Thyroid gland (tissue), 4 donors: ENCODE data around the gene SMIM29. TPM values are rescaled to one million over a fixed set of nuclear protein-coding genes. Genes with fewer than 3 reads are reported as not detected.
"Not testable (repeated sequence)": the region's sequence is repeated elsewhere in the genome, so short reads cannot be mapped to it uniquely, and the experiment has no call there.

Source experiments
- DNase-seq, 2 donors: peaks; one replicate each; pipeline ENCODE4 v3.0.0-alpha.2; 2019
- H3K27ac ChIP-seq, 3 donors: fragments of 200-600 bp; sonication (generic); 1 replicate in 2 of 3; 2 replicates in 1 of 3; pipeline ENCODE4 v1.5.1; 2016 to 2019; ENCODE audit warnings: mild to moderate bottlenecking in 1 of 3, moderate library complexity in 1 of 3
- H3K27me3 ChIP-seq: fragments of 200-600 bp; sonication (generic); one replicate; pipeline ENCODE4 v1.5.1; 2019
- H3K36me3 ChIP-seq, 2 donors: fragments of 200-600 bp; sonication (generic); one replicate each; pipeline ENCODE4 v1.5.1; 2016 to 2019
- H3K4me1 ChIP-seq, 2 donors: fragments of 200-600 bp; sonication (generic); one replicate each; pipeline ENCODE4 v1.5.1; 2017 to 2019
- H3K4me3 ChIP-seq, 3 donors: fragments of 200-600 bp; sonication (generic); replicated peaks in 1 of 3; 1 replicate in 2 of 3; 2 replicates in 1 of 3; pipeline ENCODE4 v1.5.1; 2016; ENCODE audit warnings: mild to moderate bottlenecking in 1 of 3
- H3K9me3 ChIP-seq: fragments of 200-600 bp; sonication (generic); one replicate; pipeline ENCODE4 v1.5.1; 2017
- CTCF ChIP-seq, 6 experiments: fragments of 200-600 bp in 3 of 6; fragments of 450-650 bp in 3 of 6; sonication (generic) in 3 of 6; IDR thresholded peaks; one replicate each; pipeline ENCODE4 v1.5.1; 2016 to 2019; ENCODE audit warnings: antibody characterized with exemption in 6 of 6, mild to moderate bottlenecking in 2 of 6, inconsistent platforms in 1 of 6, moderate library complexity in 1 of 6
- POLR2A ChIP-seq, 2 donors: fragments of 450-650 bp; IDR thresholded peaks; one replicate each; pipeline ENCODE4 v1.6.1; 2017; ENCODE audit warnings: antibody characterized with exemption in 2 of 2, mild to moderate bottlenecking in 2 of 2, moderate library complexity in 1 of 2
- WGBS, 2 donors: methylation state at CpG; one replicate each; pipeline ENCODE4 v1.1.5; 2017; 5-methylcytosine and 5-hydroxymethylcytosine counted together
- intact Hi-C: fragments of 100-400 bp; cut with DNase I; formaldehyde crosslinking; loops from one replicate; pipeline ENCODE4 v1.15.1; 2023
- total RNA-seq, 4 donors: library from RNA; depleted of rRNA; stranded (reverse); fragments of >200 nt; gene quantifications; one replicate each; pipeline ENCODE4 v1.2.3, GENCODE V29; 2016

The SMIM29 gene
- total RNA-seq, 4 donors from 2014 or later: 23.4 to 46.2 (median 31.1) TPM

GRCh38 chr6:34248198-34248726, 544 bp downstream of the SMIM29 start:
- Histone ChIP-seq H3K36me3 (no peaks in the 10 kb centered on the region), H3K27ac (peak overlapping the region; percentile 83 to 94 (median 92)), H3K27me3 (no peaks in the 10 kb centered on the region), H3K9me3 (no peaks in the 10 kb centered on the region), H3K4me1 (peaks cover 5 to 24% of the 10 kb centered on the region in 2 donors), H3K4me3 (peak overlapping the region; percentile 23 to 83 (median 66))
- peak; percentile 78 to 84 for DNase-seq
- WGBS, 2 donors: 10 to 19% methylated on average over 15 of the region's 17 CpGs
- no peak for TF ChIP-seq POLR2A (IDR thresholded peaks at IDR 0.05)
- TF ChIP-seq CTCF (IDR thresholded peaks at IDR 0.05): no peak
- intact Hi-C loops: loop anchor here (2.0 to 5.0 kb wide), 3 partner anchors 51 to 169 kb away; partner anchors contain the start of gene NUDT3

GRCh38 chr6:34247481-34248197, 1.2 kb downstream of the SMIM29 start:
- no peak for DNase-seq
- peak overlapping the region in 1 of 3 donors; percentile 83 for H3K4me3 ChIP-seq
- intact Hi-C loops: loop anchor here (2.0 to 5.0 kb wide), 3 partner anchors 50 to 170 kb away; partner anchors contain the start of gene NUDT3
- 79 to 93% methylated on average over 3 to 6 of the region's 6 CpGs for WGBS, 2 donors
- peaks cover 5 to 24% of the 10 kb centered on the region in 2 donors for H3K4me1 ChIP-seq
- H3K27me3 ChIP-seq: no peaks in the 10 kb centered on the region
- TF ChIP-seq POLR2A (IDR thresholded peaks at IDR 0.05): no peak
- TF ChIP-seq CTCF (IDR thresholded peaks at IDR 0.05): no peak
- H3K9me3 ChIP-seq: no peaks in the 10 kb centered on the region
- H3K27ac ChIP-seq: peak overlapping the region in 2 of 3 donors; percentile 92 to 94
- no peaks in the 10 kb centered on the region for H3K36me3 ChIP-seq

- Histone ChIP-seq H3K4me1 (peaks cover 5 to 24% of the 10 kb centered on the region in 2 donors), H3K27ac (no peak overlapping the region), H3K36me3 (no peaks in the 10 kb centered on the region), H3K27me3 (no peaks in the 10 kb centered on the region), H3K4me3 (no peak overlapping the region), H3K9me3 (no peaks in the 10 kb centered on the region)
- TF ChIP-seq CTCF (IDR thresholded peaks at IDR 0.05) (peak in 3 of 6 experiments; percentile 21 to 34 (median 32)), POLR2A (IDR thresholded peaks at IDR 0.05) (no peak)
- WGBS, 2 donors: 74 to 76% methylated on average over 4 to 6 of the region's 8 CpGs
- DNase-seq: peak in 1 of 2 donors; percentile 25
- intact Hi-C loops: loop anchor here (5.0 kb wide), 2 partner anchors 49 to 171 kb away; no protein-coding TSS in a partner anchor
Measured at GRCh38 chr6:34246563-34247391, 2.0 kb downstream of the SMIM29 start.

- intact Hi-C loops: loop anchor here (5.0 kb wide), 2 partner anchors 49 to 171 kb away; no protein-coding TSS in a partner anchor
- H3K27ac ChIP-seq: no peak overlapping the region
- no peak for TF ChIP-seq POLR2A (IDR thresholded peaks at IDR 0.05)
- no peak for TF ChIP-seq CTCF (IDR thresholded peaks at IDR 0.05)
- no peak overlapping the region for H3K4me3 ChIP-seq
- WGBS, 2 donors: 67% methylated on average over 2 of the region's 2 CpGs
- H3K9me3 ChIP-seq: no peaks in the 10 kb centered on the region
- H3K4me1 ChIP-seq: peaks cover 5 to 24% of the 10 kb centered on the region in 2 donors
- no peaks in the 10 kb centered on the region for H3K27me3 ChIP-seq
- no peak for DNase-seq
- no peaks in the 10 kb centered on the region for H3K36me3 ChIP-seq
Measured at GRCh38 chr6:34246249-34246562, 2.6 kb downstream of the SMIM29 start.

DNA sequence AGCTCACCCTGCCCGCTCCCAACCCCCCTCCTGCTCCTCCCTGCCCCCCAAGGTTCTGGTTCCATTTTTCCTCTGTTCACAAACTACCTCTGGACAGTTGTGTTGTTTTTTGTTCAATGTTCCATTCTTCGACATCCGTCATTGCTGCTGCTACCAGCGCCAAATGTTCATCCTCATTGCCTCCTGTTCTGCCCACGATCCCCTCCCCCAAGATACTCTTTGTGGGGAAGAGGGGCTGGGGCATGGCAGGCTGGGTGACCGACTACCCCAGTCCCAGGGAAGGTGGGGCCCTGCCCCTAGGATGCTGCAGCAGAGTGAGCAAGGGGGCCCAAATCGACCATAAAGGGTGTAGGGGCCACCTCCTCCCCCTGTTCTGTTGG, 3.1 kb downstream of the SMIM29 start:
- intact Hi-C loops: loop anchor here (5.0 kb wide), 2 partner anchors 48 to 172 kb away; no protein-coding TSS in a partner anchor
- H3K4me3 ChIP-seq, DNase-seq, H3K27me3 ChIP-seq, H3K36me3 ChIP-seq, H3K27ac ChIP-seq, H3K9me3 ChIP-seq: not testable (repeated sequence)
- peaks cover 5 to 24% of the 10 kb centered on the region in 2 donors for H3K4me1 ChIP-seq
- 83 to 85% methylated on average over 7 of the region's 7 CpGs for WGBS, 2 donors

DNA sequence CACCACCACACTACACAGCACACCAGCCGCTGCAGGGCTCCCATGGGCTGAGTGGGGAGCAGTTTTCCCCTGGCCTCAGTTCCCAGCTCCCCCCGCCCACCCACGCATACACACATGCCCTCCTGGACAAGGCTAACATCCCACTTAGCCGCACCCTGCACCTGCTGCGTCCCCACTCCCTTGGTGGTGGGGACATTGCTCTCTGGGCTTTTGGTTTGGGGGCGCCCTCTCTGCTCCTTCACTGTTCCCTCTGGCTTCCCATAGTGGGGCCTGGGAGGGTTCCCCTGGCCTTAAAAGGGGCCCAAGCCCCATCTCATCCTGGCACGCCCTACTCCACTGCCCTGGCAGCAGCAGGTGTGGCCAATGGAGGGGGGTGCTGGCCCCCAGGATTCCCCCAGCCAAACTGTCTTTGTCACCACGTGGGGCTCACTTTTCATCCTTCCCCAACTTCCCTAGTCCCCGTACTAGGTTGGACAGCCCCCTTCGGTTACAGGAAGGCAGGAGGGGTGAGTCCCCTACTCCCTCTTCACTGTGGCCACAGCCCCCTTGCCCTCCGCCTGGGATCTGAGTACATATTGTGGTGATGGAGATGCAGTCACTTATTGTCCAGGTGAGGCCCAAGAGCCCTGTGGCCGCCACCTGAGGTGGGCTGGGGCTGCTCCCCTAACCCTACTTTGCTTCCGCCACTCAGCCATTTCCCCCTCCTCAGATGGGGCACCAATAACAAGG, 3.6 kb downstream of the SMIM29 start:
- intact Hi-C loops: loop anchor here (5.0 kb wide), 2 partner anchors 48 to 172 kb away; no protein-coding TSS in a partner anchor
- H3K36me3 ChIP-seq, H3K27ac ChIP-seq, H3K9me3 ChIP-seq, DNase-seq, H3K27me3 ChIP-seq, H3K4me3 ChIP-seq: not testable (repeated sequence)
- WGBS, 2 donors: 85 to 86% methylated on average over 12 to 13 of the region's 13 CpGs
- peaks cover 5 to 24% of the 10 kb centered on the region in 2 donors for H3K4me1 ChIP-seq
